ENCODE measurements around the gene PCP4L1.
"Not testable (repeated sequence)": the region's sequence is repeated elsewhere in the genome, so short reads cannot be mapped to it uniquely, and the experiment has no call there.

DNA sequence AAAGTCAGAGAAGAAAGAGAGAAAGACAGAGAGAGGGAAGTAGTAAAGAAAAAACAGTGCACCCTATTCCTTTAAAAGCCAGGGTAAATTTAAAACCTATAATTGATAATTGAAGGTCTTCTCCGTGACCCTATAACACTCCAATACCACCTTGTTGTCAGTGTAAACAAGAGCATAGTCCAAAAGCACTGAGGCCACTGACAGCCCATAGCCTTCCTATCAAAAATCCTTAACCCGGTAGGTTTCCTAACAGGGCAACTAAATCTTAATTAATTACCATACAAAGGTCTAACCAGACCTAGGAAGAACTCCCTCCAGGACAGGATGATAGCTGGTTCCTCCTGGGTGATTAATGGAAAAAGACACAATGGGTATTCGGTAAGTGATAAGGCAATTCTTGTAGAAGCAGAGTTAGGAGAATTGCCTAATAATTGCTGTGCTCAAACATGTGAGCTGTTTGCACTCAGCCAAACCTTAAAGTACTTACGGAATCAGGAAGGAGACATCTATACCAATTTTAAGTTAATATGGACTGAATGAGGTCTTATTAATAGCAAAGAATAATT lies 2.5 kb upstream of the PCP4L1 start:
- TF ChIP-seq, protein P1, sequence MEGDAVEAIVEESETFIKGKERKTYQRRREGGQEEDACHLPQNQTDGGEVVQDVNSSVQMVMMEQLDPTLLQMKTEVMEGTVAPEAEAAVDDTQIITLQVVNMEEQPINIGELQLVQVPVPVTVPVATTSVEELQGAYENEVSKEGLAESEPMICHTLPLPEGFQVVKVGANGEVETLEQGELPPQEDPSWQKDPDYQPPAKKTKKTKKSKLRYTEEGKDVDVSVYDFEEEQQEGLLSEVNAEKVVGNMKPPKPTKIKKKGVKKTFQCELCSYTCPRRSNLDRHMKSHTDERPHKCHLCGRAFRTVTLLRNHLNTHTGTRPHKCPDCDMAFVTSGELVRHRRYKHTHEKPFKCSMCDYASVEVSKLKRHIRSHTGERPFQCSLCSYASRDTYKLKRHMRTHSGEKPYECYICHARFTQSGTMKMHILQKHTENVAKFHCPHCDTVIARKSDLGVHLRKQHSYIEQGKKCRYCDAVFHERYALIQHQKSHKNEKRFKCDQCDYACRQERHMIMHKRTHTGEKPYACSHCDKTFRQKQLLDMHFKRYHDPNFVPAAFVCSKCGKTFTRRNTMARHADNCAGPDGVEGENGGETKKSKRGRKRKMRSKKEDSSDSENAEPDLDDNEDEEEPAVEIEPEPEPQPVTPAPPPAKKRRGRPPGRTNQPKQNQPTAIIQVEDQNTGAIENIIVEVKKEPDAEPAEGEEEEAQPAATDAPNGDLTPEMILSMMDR (IDR thresholded peaks at IDR 0.05), result not testable (repeated sequence)
- not testable (repeated sequence) for TF ChIP-seq POLR2AphosphoS5, POLR2A (IDR thresholded peaks at IDR 0.05)
